A673 (cell line): ENCODE results near the gene UBE2E1.

Experiments used
- CTCF ChIP-seq: fragments of 300-800, 200-600 bp; sonication (generic); conservative IDR thresholded peaks from 2 replicates; pipeline ENCODE4 v1.5.1; 2017; ENCODE audit warnings: low read depth, mild to moderate bottlenecking, antibody characterized with exemption, low read length, moderate library complexity, mixed read lengths
- EZH2 ChIP-seq: fragments of 200-600 bp; sonication (generic); IDR thresholded peaks from 2 replicates; pipeline ENCODE4 v1.6.1; 2017; ENCODE audit warnings: borderline replicate concordance, low read depth, mild to moderate bottlenecking, mixed read lengths, antibody characterized with exemption, low read length; ENCODE audit not compliant: poor library complexity, severe bottlenecking

GRCh38 chr3:23800731-23801130 is 5.0 kb upstream of the UBE2E1 start:
- TF ChIP-seq CTCF, result 0 out of 2 replicates have a peak, but pooled peaks have one; percentile 35
- no peak for TF ChIP-seq EZH2
